Activated naive CD8-positive, alpha-beta T cell treated with anti-CD3 and anti-CD28 coated beads for 36 hours (primary cell): Measurements from ENCODE around the gene MRPS35. TPM values are rescaled to one million over a fixed set of nuclear protein-coding genes. Genes with fewer than 3 reads are reported as not detected.

Source experiments
- DNase-seq: peaks from one replicate; pipeline ENCODE4 v3.0.0; 2021
- H3K27ac Mint-ChIP-seq: one replicate; pipeline ENCODE4 v1.8.0; 2022; ENCODE audit warnings: mild to moderate bottlenecking, moderate library complexity, mixed read lengths
- H3K27me3 Mint-ChIP-seq: one replicate; pipeline ENCODE4 v1.8.0; 2022; ENCODE audit warnings: mild to moderate bottlenecking, mixed read lengths
- H3K36me3 Mint-ChIP-seq: one replicate; pipeline ENCODE4 v1.8.0; 2021; ENCODE audit warnings: mild to moderate bottlenecking, mixed read lengths
- H3K4me1 Mint-ChIP-seq: one replicate; pipeline ENCODE4 v1.8.0; 2021; ENCODE audit warnings: mixed read lengths
- H3K4me3 Mint-ChIP-seq: one replicate; pipeline ENCODE4 v1.8.0; 2022; ENCODE audit warnings: mild to moderate bottlenecking, moderate library complexity, mixed read lengths
- H3K9me3 Mint-ChIP-seq: one replicate; pipeline ENCODE4 v1.8.0; 2022; ENCODE audit warnings: mixed read lengths
- total RNA-seq, 2 experiments: library from RNA; stranded (reverse); gene quantifications; one replicate each; pipeline ENCODE4 v1.2.3, GENCODE V29; 2021

The MRPS35 gene
- total RNA-seq, 2 experiments from 2014 or later, result 69.5 to 70.2 TPM

DNA sequence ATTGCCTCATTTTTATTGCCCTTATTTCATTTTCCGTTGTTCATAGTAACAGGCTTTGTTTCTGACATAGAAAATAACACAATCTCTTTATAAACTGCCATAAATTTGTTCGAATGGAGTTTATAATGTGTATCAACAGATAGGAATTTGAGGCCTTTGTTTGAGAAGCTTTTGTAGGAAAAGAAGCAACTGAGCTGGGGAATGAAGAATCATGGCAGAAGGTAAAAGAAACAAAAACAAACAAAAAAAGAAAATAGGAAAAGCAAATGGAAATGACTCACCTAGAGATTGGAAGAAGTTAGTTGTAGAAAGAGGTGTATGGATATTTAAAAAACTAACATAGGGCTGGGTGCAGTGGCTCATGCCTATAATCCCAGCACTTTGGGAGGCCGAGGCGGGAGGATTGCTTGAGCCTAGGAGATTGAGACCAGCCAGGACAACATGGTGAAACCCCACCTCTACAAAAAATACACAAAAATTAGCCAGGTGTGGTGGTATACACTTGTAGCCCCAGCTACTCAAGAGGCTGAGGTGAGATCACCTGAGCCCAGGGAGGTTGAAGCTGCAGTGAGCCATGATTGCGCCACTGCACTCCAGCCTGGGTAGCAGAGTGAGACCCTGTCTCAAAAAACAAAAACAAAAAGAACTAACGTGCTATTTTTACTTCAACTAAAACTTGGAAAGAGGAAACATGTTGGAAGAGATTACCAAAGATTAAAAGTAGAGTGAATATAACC, 14.9 kb upstream of the MRPS35 start:
- Mint-ChIP-seq H3K9me3 (no peaks in the 10 kb centered on the region), H3K36me3 (no peaks in the 10 kb centered on the region), H3K4me3 (no peak overlapping the region), H3K27ac (no peak overlapping the region), H3K27me3 (peaks cover 5% of the 10 kb centered on the region), H3K4me1 (no peaks in the 10 kb centered on the region)
- no peak for DNase-seq

DNA sequence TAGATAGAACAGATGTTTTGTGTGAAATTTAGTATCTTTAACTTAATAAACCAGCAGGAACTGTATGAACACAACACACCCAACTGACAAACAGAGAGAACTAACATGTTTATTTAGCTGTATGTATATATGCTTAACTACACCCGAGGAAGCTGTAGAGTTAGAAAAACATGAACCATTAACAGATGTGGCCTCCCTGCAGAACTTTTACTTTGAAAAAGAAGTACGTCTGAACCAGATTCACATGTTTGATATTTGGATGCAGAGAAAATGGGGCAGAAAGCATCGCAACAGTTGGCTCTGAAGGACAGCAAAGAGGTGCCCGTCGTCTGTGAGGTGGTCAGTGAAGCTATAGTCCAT, 14.4 kb upstream of the MRPS35 start, which contains the start of gene REP15:
Gene REP15 (plus strand): TSS at position 155 of the 360 bp plus-strand sequence. CDS start 116 bp downstream, at position 271.
- no peak for DNase-seq
- H3K36me3 Mint-ChIP-seq, result no peaks in the 10 kb centered on the region

DNA sequence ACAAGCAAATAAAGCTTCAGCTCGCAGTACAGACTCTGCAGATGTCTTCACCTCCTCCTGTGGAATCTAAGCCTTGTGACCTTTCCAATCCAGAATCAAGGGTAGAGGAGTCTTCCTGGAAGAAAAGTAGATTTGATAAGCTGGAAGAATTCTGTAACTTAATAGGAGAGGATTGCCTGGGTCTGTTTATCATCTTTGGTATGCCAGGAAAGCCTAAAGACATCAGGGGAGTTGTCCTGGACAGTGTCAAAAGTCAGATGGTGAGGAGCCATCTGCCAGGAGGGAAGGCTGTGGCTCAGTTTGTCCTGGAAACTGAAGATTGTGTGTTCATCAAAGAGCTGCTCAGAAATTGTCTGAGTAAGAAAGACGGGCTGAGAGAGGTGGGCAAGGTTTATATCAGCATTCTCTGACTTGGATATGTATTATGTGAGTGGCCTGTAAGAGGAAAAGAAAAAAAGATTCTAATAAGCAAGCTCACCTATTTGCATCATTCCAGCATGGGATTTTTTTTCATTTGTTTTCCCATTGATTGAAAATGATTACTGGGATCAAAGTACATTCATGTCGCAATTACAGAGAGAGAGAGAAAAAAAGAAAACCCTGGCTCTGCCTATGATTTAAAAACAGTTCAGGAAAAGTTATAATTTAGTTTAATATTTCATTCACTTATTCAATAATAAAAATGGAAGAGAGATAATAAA, 13.6 kb upstream of the MRPS35 start:
- no peaks in the 10 kb centered on the region for H3K9me3 Mint-ChIP-seq
- H3K27ac Mint-ChIP-seq, result no peak overlapping the region
- H3K4me1 Mint-ChIP-seq, result no peaks in the 10 kb centered on the region
- H3K4me3 Mint-ChIP-seq, result no peak overlapping the region
- DNase-seq, result no peak
- H3K36me3 Mint-ChIP-seq, result no peaks in the 10 kb centered on the region
- H3K27me3 Mint-ChIP-seq, result peaks cover 5% of the 10 kb centered on the region

More for the DNA sequence above, 14.4 kb upstream of the MRPS35 start, which contains the start of gene REP15:
- Mint-ChIP-seq H3K27ac (no peak within 1 kb of the TSS), H3K4me1 (no peaks in the 10 kb centered on the region), H3K9me3 (no peaks in the 10 kb centered on the region), H3K27me3 (peaks cover 5% of the 10 kb centered on the region), H3K4me3 (no peak within 1 kb of the TSS)

DNA sequence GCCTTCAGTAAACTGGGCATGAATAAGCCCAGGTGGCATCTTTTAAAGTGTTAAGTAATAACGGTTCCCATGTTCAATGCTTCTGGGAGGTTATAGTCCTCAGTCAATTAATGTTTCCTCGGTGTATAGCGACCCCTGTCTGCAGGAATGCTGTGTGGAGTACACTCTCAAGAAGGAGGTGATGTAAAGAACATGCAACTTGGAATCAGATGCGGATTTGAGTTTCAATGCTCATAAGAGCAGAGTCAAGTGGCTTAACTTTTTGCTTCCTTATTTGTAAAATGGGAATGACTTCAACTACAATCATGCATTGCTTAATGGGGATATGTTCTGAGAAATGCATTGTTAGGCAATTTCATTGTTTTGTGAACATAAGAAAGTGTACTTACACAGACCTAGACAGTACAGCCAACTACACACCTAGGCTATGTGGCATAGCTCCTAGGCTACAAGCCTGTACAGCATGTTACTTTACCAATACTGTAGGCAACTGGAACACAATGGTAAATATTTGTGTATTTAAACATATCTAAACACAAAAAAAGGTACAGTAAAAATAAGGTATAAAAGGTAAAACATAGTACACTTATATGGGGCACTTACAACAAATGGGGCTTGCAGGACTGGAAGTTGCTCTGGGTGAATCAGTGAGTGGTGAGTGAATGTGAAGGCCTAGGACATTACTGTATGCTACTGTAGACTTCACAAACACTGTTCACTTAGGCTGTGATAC, 6.7 kb upstream of the MRPS35 start:
- no peak overlapping the region for H3K27ac Mint-ChIP-seq
- no peaks in the 10 kb centered on the region for H3K9me3 Mint-ChIP-seq
- peaks cover 16% of the 10 kb centered on the region for H3K27me3 Mint-ChIP-seq
- H3K4me1 Mint-ChIP-seq, result no peaks in the 10 kb centered on the region
- H3K36me3 Mint-ChIP-seq, result no peaks in the 10 kb centered on the region
- DNase-seq, result peak; percentile 66
- H3K4me3 Mint-ChIP-seq, result no peak overlapping the region

DNA sequence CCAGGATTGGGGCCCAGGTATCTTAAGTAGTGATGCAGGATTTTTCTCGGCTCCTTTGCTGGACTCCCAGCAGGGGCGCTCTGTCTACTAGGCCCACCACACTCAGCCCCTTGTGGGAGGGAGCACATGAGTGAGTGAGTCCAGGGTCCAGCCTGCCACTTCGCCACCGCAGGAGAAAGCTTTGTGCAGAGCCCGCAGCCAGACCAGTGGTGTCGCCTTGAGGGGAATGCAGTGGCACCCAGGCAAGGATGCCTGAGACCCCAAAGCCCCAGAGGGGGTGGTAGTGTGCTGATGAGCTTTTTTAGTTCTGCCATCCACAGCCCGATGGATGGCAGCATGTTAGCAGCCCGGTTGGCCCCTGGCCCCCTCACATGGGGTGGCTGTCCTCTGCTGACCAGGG, 5.4 kb upstream of the MRPS35 start:
- no peak for DNase-seq
- Mint-ChIP-seq H3K36me3 (no peaks in the 10 kb centered on the region), H3K4me1 (peaks cover 3% of the 10 kb centered on the region), H3K4me3 (no peak overlapping the region), H3K27me3 (peaks cover 11% of the 10 kb centered on the region), H3K27ac (no peak overlapping the region), H3K9me3 (no peaks in the 10 kb centered on the region)

DNA sequence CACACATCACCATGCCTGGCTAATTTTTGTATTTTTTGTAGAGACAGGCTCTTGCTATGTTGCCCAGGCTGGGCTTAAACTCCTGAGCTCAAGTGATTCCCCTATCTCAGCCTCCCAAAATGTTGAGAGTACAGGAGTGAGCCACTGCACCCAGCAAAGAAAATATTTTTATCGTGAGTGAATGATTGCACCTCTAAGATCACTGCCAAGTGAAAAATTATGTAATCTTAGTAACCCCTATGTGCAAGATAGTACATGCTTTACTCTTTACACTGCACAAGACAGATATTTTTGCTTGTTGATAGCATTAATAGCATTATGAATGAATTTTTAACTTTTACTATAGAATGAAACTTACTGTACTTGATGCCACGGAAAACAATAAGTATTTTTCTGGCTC, 3.4 kb upstream of the MRPS35 start:
- H3K27me3 Mint-ChIP-seq, result peaks cover 11% of the 10 kb centered on the region
- no peak overlapping the region for H3K4me3 Mint-ChIP-seq
- H3K27ac Mint-ChIP-seq, result no peak overlapping the region
- H3K4me1 Mint-ChIP-seq, result peaks cover 8% of the 10 kb centered on the region
- no peak for DNase-seq
- peaks cover 5% of the 10 kb centered on the region for H3K36me3 Mint-ChIP-seq
- H3K9me3 Mint-ChIP-seq, result no peaks in the 10 kb centered on the region

DNA sequence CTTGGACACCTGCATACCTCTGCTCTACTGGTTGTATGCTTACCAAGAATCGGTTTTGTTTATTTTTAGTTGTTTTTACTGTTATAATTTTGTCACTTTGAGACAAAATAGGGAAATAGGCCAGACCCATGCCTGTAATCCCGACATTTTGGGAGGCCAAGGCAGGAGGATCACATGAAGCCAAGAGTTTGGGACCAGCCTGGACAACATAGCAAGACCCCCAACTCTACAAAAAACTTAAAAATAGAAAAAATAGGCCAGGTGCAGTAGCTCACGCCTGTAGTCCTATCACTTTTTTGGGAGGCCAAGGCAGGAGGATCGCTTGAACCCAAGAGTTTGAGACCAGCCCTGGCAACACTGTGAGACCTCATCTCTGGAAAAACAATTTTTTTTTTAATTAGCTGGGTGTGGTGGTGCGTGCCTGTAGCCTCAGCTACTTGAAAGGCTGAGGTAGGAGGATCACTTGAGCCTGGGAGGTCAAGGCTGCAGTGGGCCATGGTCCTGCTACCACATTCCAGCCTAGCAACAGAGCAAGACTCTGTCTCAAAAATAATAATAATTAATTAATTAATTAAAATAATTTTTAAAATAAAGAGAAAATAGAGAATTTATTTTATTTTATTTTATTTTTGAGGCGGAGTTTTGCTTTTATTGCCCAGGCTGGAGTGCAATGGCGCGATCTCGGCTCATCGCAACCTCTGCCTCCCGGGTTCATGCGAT, 1.3 kb upstream of the MRPS35 start:
- H3K4me3 Mint-ChIP-seq, result peak overlapping the region; percentile 95
- H3K36me3 Mint-ChIP-seq, result peaks cover 16% of the 10 kb centered on the region
- no peaks in the 10 kb centered on the region for H3K9me3 Mint-ChIP-seq
- no peak overlapping the region for H3K27ac Mint-ChIP-seq
- peaks cover 7% of the 10 kb centered on the region for H3K27me3 Mint-ChIP-seq
- H3K4me1 Mint-ChIP-seq, result peaks cover 19% of the 10 kb centered on the region
- no peak for DNase-seq

DNA sequence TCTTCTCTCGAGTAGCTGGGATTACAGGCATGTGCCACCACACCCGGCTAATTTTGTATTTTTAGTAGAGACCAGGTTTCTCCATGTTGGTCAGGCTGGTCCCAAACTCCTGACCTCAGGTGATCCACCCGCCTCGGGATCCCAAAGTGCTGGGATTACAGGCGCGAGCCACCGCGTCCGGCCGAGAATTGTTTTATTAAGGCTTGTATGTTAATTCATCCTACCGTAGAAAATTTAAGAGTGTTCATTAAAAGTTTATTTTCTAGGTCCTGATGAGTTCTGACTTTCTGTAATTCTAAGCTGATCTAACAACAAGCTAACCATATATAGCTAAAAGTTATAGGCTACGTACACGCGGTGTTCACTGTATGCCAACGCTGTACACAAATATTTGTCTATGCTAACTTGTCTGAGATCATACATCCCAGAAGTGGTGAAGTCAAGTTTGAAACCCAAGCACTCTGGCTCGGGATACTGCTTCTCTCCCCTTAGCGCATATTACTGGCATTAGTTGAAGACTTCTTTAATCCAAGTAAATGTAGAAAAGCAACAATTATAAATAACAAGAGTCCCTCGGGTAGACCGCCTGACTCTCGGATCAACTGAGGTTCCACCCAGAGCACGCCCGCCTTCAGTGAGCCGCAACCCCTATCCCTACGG, 570 bp upstream of the MRPS35 start:
- Mint-ChIP-seq H3K36me3 (peaks cover 16% of the 10 kb centered on the region), H3K4me1 (peaks cover 23% of the 10 kb centered on the region), H3K4me3 (peak overlapping the region; percentile 95), H3K27me3 (peaks cover 7% of the 10 kb centered on the region), H3K9me3 (no peaks in the 10 kb centered on the region), H3K27ac (peak overlapping the region; percentile 96)
- no peak for DNase-seq

DNA sequence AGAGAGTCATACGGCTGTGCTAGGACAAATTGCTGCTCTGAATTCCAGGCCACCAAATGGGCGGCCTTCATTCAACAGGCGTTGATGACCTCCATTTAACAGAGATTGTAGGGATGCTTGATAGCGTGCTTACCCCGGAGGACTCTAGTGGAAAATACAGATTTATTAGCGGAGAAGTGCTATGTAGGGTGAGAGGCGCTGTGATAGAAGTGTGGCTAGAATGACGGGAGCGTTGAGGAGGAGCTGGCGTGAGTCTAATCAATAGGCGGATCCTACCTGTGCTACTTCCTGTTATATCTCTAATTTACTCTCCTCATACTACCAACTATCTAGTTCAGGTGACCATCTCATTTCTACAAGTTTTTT, 668 bp downstream of the MRPS35 start:
- H3K27me3 Mint-ChIP-seq, result peaks cover 7% of the 10 kb centered on the region
- H3K4me1 Mint-ChIP-seq, result peaks cover 24% of the 10 kb centered on the region
- peak overlapping the region; percentile 95 for H3K4me3 Mint-ChIP-seq
- DNase-seq, result peak; percentile 20
- H3K36me3 Mint-ChIP-seq, result peaks cover 19% of the 10 kb centered on the region
- H3K9me3 Mint-ChIP-seq, result no peaks in the 10 kb centered on the region
- H3K27ac Mint-ChIP-seq, result peak overlapping the region; percentile 96

DNA sequence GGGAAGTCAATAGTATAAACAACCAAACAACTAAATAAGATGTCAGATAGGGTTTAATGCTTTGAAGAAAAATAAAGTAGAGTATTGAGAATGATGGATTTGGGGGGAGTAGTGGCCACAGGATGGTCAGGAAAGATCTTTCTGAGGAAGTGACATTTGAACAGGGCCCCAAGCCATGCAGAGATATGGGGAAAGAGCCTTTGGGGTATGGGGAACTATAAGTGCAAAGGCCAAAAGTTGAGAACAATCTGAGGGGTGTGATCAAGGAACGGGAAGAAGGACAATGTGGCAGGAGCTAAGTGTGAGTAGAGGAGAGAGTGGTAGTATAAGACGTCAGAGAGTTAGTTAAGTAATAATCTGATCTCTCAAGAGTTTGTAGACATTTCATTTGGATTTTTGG, 1.3 kb downstream of the MRPS35 start:
- Mint-ChIP-seq H3K27ac (peak overlapping the region; percentile 96), H3K36me3 (peaks cover 20% of the 10 kb centered on the region), H3K27me3 (peaks cover 7% of the 10 kb centered on the region), H3K4me1 (peaks cover 24% of the 10 kb centered on the region), H3K9me3 (no peaks in the 10 kb centered on the region), H3K4me3 (peak overlapping the region; percentile 95)
- no peak for DNase-seq

DNA sequence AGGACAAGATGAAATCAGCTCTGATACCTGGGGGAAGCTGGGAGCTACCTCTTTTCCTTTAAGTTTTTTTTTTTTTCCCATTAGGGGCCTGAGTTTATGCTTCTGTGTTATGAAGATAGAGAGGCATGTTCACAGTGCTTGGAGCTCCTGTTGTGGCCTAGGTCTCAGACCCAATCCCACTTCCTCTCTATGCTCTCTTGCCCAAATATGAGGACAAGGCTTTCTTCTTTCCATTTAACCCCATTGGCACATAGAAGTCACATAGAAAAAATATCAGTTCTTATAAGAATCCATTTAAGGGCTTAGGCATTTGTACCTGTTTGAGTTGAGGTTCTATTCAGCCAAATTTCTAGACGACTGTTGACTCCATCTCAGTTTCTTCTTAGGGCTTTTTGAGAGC, 12.6 kb downstream of the MRPS35 start:
- no peak overlapping the region for H3K4me3 Mint-ChIP-seq
- H3K27me3 Mint-ChIP-seq, result no peaks in the 10 kb centered on the region
- H3K9me3 Mint-ChIP-seq, result no peaks in the 10 kb centered on the region
- H3K4me1 Mint-ChIP-seq, result peaks cover 7% of the 10 kb centered on the region
- no peak for DNase-seq
- H3K36me3 Mint-ChIP-seq, result peaks cover 10% of the 10 kb centered on the region
- no peak overlapping the region for H3K27ac Mint-ChIP-seq

DNA sequence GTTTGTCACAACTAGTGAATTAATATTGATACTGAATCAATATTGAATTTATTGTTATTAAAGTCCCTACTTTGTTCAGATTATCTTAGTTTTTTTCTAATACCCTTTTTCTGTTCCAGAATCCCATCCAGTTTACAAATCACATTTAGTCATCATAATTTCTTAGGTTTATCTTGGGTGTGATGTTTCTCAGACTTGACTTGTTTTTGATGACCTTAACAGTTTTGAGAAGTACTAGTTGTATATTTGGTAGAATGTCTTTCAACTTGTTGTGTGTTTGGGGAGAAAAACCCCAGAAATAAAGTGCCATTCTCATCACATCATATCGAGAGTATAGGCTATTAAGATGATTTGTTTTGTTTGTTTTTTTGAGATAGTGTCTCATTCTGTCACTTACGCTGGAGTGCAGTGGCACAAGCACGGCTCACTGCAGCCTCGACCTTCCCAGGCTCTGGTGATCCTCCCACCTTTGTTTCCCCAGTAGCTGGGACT, 19.5 kb downstream of the MRPS35 start:
- Mint-ChIP-seq H3K9me3 (no peaks in the 10 kb centered on the region), H3K27ac (no peak overlapping the region), H3K4me1 (peaks cover 2% of the 10 kb centered on the region), H3K36me3 (peaks cover 17% of the 10 kb centered on the region), H3K4me3 (no peak overlapping the region), H3K27me3 (no peaks in the 10 kb centered on the region)
- no peak for DNase-seq

DNA sequence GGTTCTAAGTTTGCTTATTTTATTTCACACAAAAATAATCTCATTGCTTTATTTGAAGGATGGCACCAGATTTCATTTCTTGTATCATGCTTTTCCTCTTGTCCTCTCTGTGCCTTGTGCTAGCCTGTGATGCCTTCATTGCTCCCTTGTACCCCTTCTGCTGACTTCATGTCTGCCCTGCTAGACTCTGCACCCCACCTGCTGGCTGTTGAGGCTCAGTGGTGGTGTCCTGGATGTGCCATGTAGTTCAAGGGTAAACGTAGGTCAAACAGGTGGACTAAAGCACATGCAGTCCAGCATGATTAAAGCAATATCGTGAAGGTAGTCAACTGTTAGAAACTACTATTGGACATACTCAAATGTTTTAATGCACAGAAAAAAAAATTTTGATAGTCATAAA, 21.6 kb downstream of the MRPS35 start:
- no peak for DNase-seq
- H3K36me3 Mint-ChIP-seq, result peaks cover 12% of the 10 kb centered on the region
- no peak overlapping the region for H3K4me3 Mint-ChIP-seq
- H3K27me3 Mint-ChIP-seq, result no peaks in the 10 kb centered on the region
- H3K9me3 Mint-ChIP-seq, result no peaks in the 10 kb centered on the region
- peaks cover 2% of the 10 kb centered on the region for H3K4me1 Mint-ChIP-seq
- H3K27ac Mint-ChIP-seq, result no peak overlapping the region

DNA sequence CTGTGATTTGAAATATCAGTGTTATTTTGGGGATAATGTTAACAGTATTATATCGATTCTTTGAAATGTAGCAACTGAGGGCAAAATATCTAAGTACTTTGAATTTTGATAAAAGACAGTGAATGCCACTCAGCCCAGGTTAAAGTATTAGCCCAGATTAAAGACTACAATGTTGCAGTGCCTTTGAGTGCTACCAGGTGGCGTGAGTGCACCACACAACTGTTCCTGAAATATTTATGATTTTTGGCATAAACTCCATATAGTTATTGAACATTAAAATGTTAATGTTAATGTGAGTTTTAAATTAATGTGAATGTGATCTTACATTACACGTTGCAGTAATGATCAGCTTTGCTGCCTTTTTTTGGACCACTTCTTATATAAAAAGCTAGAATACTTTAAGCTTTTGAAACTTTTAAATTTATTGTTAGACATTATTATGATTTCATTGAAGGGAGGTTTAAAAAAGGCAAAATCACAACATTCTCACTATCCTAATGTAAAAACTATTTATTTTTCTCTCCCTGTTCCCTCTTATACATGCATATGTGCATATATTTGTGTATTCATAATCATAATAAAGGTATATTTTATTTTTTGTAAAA, 22.5 kb downstream of the MRPS35 start:
- Mint-ChIP-seq H3K27ac (no peak overlapping the region), H3K36me3 (peaks cover 12% of the 10 kb centered on the region), H3K9me3 (no peaks in the 10 kb centered on the region), H3K4me3 (no peak overlapping the region), H3K27me3 (no peaks in the 10 kb centered on the region), H3K4me1 (peaks cover 2% of the 10 kb centered on the region)
- peak; percentile 20 for DNase-seq
